NCI-H146 (cell line): ENCODE measurements around the gene TMPRSS13.

Experiments used
- DNase-seq: peaks from one replicate; lab custom pipeline; 2025; lab: John Stamatoyannopoulos, UW

The TMPRSS13 gene

GRCh38 chr11:117851852-117852251, 77.3 kb downstream of the TMPRSS13 start:
- no peak for DNase-seq

DNA sequence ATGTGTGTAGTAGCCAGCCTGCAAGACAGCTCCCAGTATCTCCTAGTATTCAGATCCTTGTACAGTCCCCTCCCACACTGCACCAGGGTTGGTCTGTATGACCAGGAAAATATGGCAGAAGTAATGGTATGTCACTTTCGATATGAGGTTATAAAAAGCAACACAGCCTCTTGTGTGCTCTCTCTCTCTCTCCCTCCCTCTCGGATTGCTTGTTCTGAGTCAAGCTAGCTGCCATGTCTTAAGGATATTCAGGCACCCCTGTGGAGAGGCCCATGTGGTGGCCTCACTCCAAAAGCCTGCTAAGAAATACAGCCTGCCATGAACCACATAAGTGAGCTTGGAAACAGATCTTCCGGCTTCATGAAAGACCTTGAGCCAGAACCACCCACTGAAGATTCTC, 78.1 kb downstream of the TMPRSS13 start:
- DNase-seq: no peak
